ENCODE measurements around the gene EMC8.

GRCh38 chr16:85835956-85836705, 36.8 kb upstream of the EMC8 start:
- TF ChIP-seq IRF3 (IDR thresholded peaks at IDR 0.05; ENCODE audit: low read depth, low read length) (no peak), CTCF (IDR thresholded peaks at IDR 0.05) (no peak), SMC3 (IDR thresholded peaks at IDR 0.05; ENCODE audit: low read depth, low read length) (no peak), POLR2AphosphoS5 (IDR thresholded peaks at IDR 0.05; ENCODE audit: low read depth, low read length) (no peak), TAF1 (IDR thresholded peaks at IDR 0.05; ENCODE audit: borderline replicate concordance, low read depth, low read length) (no peak), MXI1 (IDR thresholded peaks at IDR 0.05; ENCODE audit: low read depth, low read length) (no peak), REST (IDR thresholded peaks at IDR 0.05; ENCODE audit: low read depth, low read length) (no peak), ZBTB33 (IDR thresholded peaks at IDR 0.05; ENCODE audit: borderline replicate concordance, low read depth) (no peak), MAX (IDR thresholded peaks at IDR 0.05; ENCODE audit: low read depth) (no peak), RXRA (IDR thresholded peaks at IDR 0.05; ENCODE audit: borderline replicate concordance, low read depth) (no peak)
